ENCODE measurements around the gene SLC39A11. TPM values are rescaled to one million over a fixed set of nuclear protein-coding genes. Genes with fewer than 3 reads are reported as not detected.

SLC39A11 gene
- total and polyA plus RNA-seq, 4 donors = 18.9 to 44.9 (median 28.2) TPM

GRCh38 chr17:72711521-72712310, 380.8 kb downstream of the SLC39A11 start:
- Histone ChIP-seq H3K27me3 (ENCODE audit: control insufficient read depth in 4 of 4, insufficient read depth in 4 of 4, low read length in 3 of 4) (no peaks in the 10 kb centered on the region), H3K9ac (ENCODE audit: low read depth in 1 of 2, low read length in 2 of 2) (no peak overlapping the region), H3K36me3 (ENCODE audit: control insufficient read depth in 4 of 4, insufficient read depth in 3 of 4, low read depth in 1 of 4, low read length in 3 of 4) (peaks cover 0 to 4% (median 0%) of the 10 kb centered on the region in 4 donors), H3K4me1 (ENCODE audit: control insufficient read depth in 4 of 4, insufficient read depth in 4 of 4, low read length in 3 of 4) (no peaks in the 10 kb centered on the region), H3K4me3 (ENCODE audit: low read depth in 1 of 3, low read length in 3 of 3) (no peak overlapping the region), H3K9me3 (ENCODE audit: control insufficient read depth in 4 of 4, low read length in 3 of 4) (peaks cover 0 to 6% (median 4%) of the 10 kb centered on the region in 4 donors), H3K27ac (ENCODE audit: low read depth in 1 of 2, low read length in 2 of 2) (no peak overlapping the region)
- DNase-seq (ENCODE audit: low spot score) = no peak
- WGBS = 98% methylated on average over 3 of the region's 3 CpGs
- TF ChIP-seq MAX (IDR thresholded peaks at IDR 0.05) (no peak), JUND (IDR thresholded peaks at IDR 0.05) (no peak), FOXA1 (IDR thresholded peaks at IDR 0.05) (no peak)

GRCh38 chr17:72710834-72711233, 381.7 kb downstream of the SLC39A11 start:
- DNase-seq (ENCODE audit: low spot score) = no peak
- Histone ChIP-seq H3K36me3 (ENCODE audit: control insufficient read depth in 4 of 4, insufficient read depth in 3 of 4, low read depth in 1 of 4, low read length in 3 of 4) (peaks cover 0 to 4% (median 0%) of the 10 kb centered on the region in 4 donors), H3K9ac (ENCODE audit: low read depth in 1 of 2, low read length in 2 of 2) (no peak overlapping the region), H3K9me3 (ENCODE audit: control insufficient read depth in 4 of 4, low read length in 3 of 4) (peaks cover 0 to 6% (median 4%) of the 10 kb centered on the region in 4 donors), H3K4me1 (ENCODE audit: control insufficient read depth in 4 of 4, insufficient read depth in 4 of 4, low read length in 3 of 4) (no peaks in the 10 kb centered on the region), H3K27me3 (ENCODE audit: control insufficient read depth in 4 of 4, insufficient read depth in 4 of 4, low read length in 3 of 4) (no peaks in the 10 kb centered on the region), H3K4me3 (ENCODE audit: low read depth in 1 of 3, low read length in 3 of 3) (peak overlapping the region in 1 of 3 donors; percentile 24), H3K27ac (ENCODE audit: low read depth in 1 of 2, low read length in 2 of 2) (no peak overlapping the region)
- TF ChIP-seq GABPA (IDR thresholded peaks at IDR 0.05 in 1 of 2, conservative IDR thresholded peaks at IDR 0.05 in 1 of 2) = no peak
- TF ChIP-seq EGR1 (IDR thresholded peaks at IDR 0.05; ENCODE audit: low read depth in 2 of 2) = no peak
- no peak for TF ChIP-seq REST (IDR thresholded peaks at IDR 0.05)
- no peak for TF ChIP-seq FOXA1 (IDR thresholded peaks at IDR 0.05)
- no peak for TF ChIP-seq FOXA2 (IDR thresholded peaks at IDR 0.05)
- TF ChIP-seq RXRA (IDR thresholded peaks at IDR 0.05) = no peak
- no peak for TF ChIP-seq MAX (IDR thresholded peaks at IDR 0.05)
- no peak for TF ChIP-seq ATF3 (IDR thresholded peaks at IDR 0.05)
- no peak for TF ChIP-seq JUND (IDR thresholded peaks at IDR 0.05)
- no peak for TF ChIP-seq YY1 (IDR thresholded peaks at IDR 0.05)
- no peak for TF ChIP-seq HNF4A (conservative IDR thresholded peaks at IDR 0.05)
- no peak for TF ChIP-seq RAD21 (IDR thresholded peaks at IDR 0.05)
- no peak for TF ChIP-seq NR2F2 (IDR thresholded peaks at IDR 0.05)
- no peak for TF ChIP-seq ZBTB33 (IDR thresholded peaks at IDR 0.05)
- TF ChIP-seq SP1 (IDR thresholded peaks at IDR 0.05) = no peak
- TF ChIP-seq HNF4G (IDR thresholded peaks at IDR 0.05) = no peak
- TF ChIP-seq CTCF (IDR thresholded peaks at IDR 0.05; ENCODE audit: low read depth, low read length, missing input control) = no peak
- TF ChIP-seq TAF1 (conservative IDR thresholded peaks at IDR 0.05) = no peak
- whole genome bisulfite sequencing = 75% methylated on average over 1 of the region's 1 CpG
